ENCODE measurements around the gene TBL1XR1.

DNA sequence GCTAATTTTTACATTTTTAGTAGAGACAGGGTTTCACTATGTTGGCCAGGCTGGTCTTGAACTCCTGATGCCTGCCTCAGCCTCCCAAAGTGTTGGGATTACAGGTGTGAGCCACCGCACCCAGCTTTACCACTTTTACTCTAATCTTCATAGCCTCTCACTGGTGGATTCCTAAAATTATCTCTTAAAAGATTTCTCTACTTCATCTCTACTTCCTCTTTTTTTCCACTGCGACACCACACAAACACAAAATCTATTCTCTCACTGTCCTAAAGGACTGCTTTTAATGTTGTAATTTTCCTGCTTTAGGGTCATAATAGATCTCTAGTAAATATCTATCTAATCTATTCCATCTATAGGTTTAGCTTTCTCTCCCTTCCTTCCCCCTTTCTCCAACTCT, 34.0 kb upstream of the TBL1XR1 start:
- TF ChIP-seq, protein P1, sequence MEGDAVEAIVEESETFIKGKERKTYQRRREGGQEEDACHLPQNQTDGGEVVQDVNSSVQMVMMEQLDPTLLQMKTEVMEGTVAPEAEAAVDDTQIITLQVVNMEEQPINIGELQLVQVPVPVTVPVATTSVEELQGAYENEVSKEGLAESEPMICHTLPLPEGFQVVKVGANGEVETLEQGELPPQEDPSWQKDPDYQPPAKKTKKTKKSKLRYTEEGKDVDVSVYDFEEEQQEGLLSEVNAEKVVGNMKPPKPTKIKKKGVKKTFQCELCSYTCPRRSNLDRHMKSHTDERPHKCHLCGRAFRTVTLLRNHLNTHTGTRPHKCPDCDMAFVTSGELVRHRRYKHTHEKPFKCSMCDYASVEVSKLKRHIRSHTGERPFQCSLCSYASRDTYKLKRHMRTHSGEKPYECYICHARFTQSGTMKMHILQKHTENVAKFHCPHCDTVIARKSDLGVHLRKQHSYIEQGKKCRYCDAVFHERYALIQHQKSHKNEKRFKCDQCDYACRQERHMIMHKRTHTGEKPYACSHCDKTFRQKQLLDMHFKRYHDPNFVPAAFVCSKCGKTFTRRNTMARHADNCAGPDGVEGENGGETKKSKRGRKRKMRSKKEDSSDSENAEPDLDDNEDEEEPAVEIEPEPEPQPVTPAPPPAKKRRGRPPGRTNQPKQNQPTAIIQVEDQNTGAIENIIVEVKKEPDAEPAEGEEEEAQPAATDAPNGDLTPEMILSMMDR (IDR thresholded peaks at IDR 0.05; ENCODE audit: poor library complexity) = no peak
- TF ChIP-seq EZH2 (IDR thresholded peaks at IDR 0.05; ENCODE audit: borderline replicate concordance) = no peak
